Activated CD4-positive, alpha-beta T cell treated with anti-CD3 and anti-CD28 coated beads for 36 hours (primary cell): ENCODE measurements around the gene CARNS1. TPM values are rescaled to one million over a fixed set of nuclear protein-coding genes. Genes with fewer than 3 reads are reported as not detected.

Source experiments
- ATAC-seq: fragments of 200-7000 bp; cut with Tn5 transposase; one replicate; pipeline ENCODE4 v1.10.0; 2021; ENCODE audit warnings: mild to moderate bottlenecking, moderate library complexity
- CTCF ChIA-PET: fragments of 350-600 bp; sonication (Branson Sonifier 250); formaldehyde crosslinking; loops from one replicate; lab custom pipeline; 2021; ENCODE audit warnings: antibody characterized with exemption; lab: Charles Lee
- POLR2A ChIA-PET: fragments of 350-600 bp; sonication (Branson Sonifier 250); formaldehyde crosslinking; loops from one replicate; lab custom pipeline; 2021; ENCODE audit warnings: antibody characterized with exemption, inconsistent platforms; lab: Charles Lee
- DNase-seq: peaks from one replicate; pipeline ENCODE4 v3.0.0-alpha.2; 2020
- H3K27ac Mint-ChIP-seq: one replicate; pipeline ENCODE4 v1.8.0; 2021; ENCODE audit warnings: mixed read lengths
- H3K27me3 Mint-ChIP-seq: one replicate; pipeline ENCODE4 v1.8.0; 2021; ENCODE audit warnings: mixed read lengths
- H3K36me3 Mint-ChIP-seq: one replicate; pipeline ENCODE4 v1.8.0; 2021; ENCODE audit warnings: low read depth, mixed read lengths
- H3K4me1 Mint-ChIP-seq: one replicate; pipeline ENCODE4 v1.8.0; 2021; ENCODE audit warnings: mixed read lengths
- H3K4me3 Mint-ChIP-seq: one replicate; pipeline ENCODE4 v1.8.0; 2021; ENCODE audit warnings: mild to moderate bottlenecking, moderate library complexity, mixed read lengths
- H3K9me3 Mint-ChIP-seq: one replicate; pipeline ENCODE4 v1.8.0; 2021; ENCODE audit warnings: low read depth, mixed read lengths
- intact Hi-C, 2 experiments: fragments of 100-400 bp; cut with DNase I in 1 of 2; cut with micrococcal nuclease in 1 of 2; formaldehyde crosslinking; loops; one replicate each; pipeline versions ENCODE4 v1.14.2 to v1.15.1; 2022 to 2024; cut with DNase I, micrococcal nuclease
- total RNA-seq, 2 experiments: library from RNA; stranded (reverse); gene quantifications; one replicate each; pipeline ENCODE4 v1.2.3, GENCODE V29; 2021

CARNS1 gene
- total RNA-seq, 2 experiments from 2014 or later, result 1.5 to 1.6 TPM

DNA sequence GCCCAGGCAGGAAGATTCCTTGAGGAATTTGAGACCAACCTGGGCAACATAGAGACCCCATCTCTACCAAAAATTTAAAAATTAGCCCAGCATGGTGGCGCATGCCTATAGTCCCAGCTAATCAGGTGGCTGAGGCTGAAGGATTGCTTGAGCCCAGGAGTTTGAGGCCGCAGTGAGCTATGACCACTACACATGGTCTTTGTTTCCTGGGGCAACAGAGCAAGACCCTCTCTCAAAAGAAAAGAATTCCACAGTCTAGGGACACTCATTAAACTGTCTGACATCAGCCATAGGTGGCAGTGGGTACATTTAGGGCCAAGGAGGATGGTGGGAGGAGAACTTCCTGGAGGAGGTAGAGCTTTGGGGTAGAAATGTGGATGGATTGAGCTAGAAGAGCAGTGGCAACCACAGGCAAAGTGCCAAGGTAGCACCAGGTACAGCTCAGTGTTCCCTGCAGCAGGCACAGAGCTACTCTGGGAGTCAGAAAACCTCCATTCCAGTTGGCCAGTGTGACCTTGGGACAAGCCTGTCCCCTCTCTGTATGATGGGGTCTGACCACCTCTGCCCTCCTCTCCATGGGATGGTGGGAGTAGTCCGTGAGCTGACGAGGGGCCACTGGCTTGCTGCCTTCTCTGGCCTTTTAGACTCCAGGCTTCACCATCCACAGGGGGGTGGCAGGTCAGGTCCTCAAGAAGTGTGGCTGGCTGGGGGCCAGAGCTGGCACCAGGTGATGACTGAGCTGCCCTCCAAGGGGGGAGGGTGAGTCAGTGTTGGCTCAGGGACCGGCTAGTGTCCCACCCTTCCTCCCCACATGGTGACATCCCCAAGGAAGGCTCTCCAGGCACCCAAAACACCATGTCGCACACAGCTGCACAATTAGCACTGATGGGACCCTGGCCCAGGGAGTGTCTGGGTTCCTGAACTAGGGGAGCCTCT is 38.3 kb upstream of the CARNS1 start:
- Mint-ChIP-seq H3K9me3 (no peaks in the 10 kb centered on the region), H3K27ac (no peak overlapping the region), H3K36me3 (no peaks in the 10 kb centered on the region), H3K4me1 (peaks cover 13% of the 10 kb centered on the region), H3K4me3 (no peak overlapping the region), H3K27me3 (peaks cover 16% of the 10 kb centered on the region)
- POLR2A ChIA-PET, result interaction anchor here (0.6 kb wide), 1 partner anchor 100 kb away, joined by 5 read pairs; no protein-coding TSS in a partner anchor
- intact Hi-C loops, result no loop called here
- DNase-seq (no peak), ATAC-seq (no peak)
- CTCF ChIA-PET, result interaction anchor here (0.5 to 20.0 kb wide), 8 partner anchors 10 to 295 kb away, joined by 3 to 445 read pairs (median 4); partner anchors contain the start of gene POLD4

DNA sequence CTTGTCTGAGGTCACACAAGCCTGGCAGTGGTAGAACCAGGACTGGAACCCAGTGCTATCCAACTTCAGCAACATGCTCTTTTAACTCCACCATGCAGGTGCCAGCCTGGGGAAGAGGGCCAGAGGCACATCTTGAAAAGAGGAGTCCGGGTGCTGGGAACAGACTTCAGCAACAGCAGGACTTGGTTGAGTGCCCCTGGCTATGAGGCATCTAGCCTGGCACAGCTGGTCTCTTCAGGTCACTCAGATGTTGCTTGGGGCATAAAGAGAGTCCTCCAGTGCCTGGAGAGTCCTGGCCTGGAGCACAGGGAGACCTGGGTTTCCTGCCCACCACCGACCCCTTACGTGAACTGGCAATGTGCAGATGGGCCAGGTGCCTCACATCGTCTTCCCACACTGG is 36.9 kb upstream of the CARNS1 start:
- Mint-ChIP-seq H3K4me1 (peaks cover 13% of the 10 kb centered on the region), H3K9me3 (no peaks in the 10 kb centered on the region), H3K4me3 (no peak overlapping the region), H3K27ac (no peak overlapping the region), H3K27me3 (peaks cover 15% of the 10 kb centered on the region), H3K36me3 (no peaks in the 10 kb centered on the region)
- POLR2A ChIA-PET, result interaction anchor here (0.6 kb wide), 1 partner anchor 652 kb away, joined by 3 read pairs; the partner anchor contains the start of gene NDUFS8
- ATAC-seq (no peak), DNase-seq (no peak)
- intact Hi-C loops, result no loop called here
- CTCF ChIA-PET, result interaction anchor here (0.9 to 20.0 kb wide), 2 partner anchors 8 to 24 kb away, joined by 4 to 445 read pairs; partner anchors contain the start of gene POLD4

DNA sequence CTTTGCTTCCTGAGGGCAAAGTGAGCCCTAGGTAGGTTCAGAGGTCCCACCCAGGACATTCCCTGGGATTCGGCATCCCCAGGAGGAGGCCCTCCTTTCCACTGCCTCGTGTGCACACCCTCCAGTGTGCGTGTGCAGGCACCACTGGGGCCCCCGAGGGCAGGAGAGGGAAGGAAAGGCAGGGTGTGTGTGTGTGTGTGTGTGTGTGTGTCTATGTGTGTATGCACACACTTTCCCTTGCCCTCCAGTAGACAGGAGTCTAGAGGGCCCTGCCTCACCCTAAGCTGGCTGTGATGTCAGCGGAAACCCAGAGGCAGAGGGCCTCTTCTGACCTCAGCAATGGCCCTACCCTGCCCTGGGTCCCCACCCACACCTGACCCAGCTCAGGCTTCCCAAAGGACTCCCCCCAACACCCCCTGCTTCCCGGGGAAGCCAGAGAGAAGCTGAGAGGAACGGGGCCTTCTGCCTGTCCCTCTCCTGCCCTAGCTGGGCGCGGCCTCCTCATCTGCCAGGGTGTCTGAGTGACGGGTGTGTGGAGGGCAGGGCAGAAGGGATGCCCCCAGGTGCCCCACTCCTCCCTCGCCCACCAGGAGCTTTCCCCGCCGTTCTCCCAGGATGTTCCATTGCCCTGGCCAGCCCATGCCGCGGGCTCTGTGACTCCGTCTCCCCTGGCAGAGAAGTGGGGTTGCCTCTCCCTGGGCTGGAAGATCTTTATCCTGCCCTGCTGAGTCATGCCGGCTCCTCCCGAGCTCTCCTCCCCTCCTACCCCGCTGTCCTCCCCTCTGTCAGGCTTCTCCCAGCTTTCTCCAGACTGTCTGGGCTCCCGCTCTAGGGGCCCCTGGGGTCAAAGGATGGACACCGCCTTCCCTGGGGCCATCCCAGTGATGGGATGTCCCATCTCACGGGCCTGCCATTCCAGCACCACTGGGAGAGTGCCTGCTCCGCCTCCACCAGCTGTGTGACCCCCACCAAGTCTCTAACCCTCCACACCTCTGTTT is 36.1 kb upstream of the CARNS1 start:
- ATAC-seq (no peak), DNase-seq (no peak)
- Mint-ChIP-seq H3K4me3 (no peak overlapping the region), H3K9me3 (no peaks in the 10 kb centered on the region), H3K36me3 (no peaks in the 10 kb centered on the region), H3K27ac (no peak overlapping the region), H3K27me3 (peaks cover 9% of the 10 kb centered on the region), H3K4me1 (peaks cover 7% of the 10 kb centered on the region)
- CTCF ChIA-PET, result interaction anchor here (0.9 to 20.0 kb wide), 4 partner anchors 8 to 34 kb away, joined by 3 to 445 read pairs (median 53); partner anchors contain the start of gene POLD4
- intact Hi-C loops, result loop anchor here in 1 of 2 experiments (5.0 kb wide), 1 partner anchor 112 kb away; the partner anchor contains the start of gene GRK2
- POLR2A ChIA-PET, result no interaction called here

DNA sequence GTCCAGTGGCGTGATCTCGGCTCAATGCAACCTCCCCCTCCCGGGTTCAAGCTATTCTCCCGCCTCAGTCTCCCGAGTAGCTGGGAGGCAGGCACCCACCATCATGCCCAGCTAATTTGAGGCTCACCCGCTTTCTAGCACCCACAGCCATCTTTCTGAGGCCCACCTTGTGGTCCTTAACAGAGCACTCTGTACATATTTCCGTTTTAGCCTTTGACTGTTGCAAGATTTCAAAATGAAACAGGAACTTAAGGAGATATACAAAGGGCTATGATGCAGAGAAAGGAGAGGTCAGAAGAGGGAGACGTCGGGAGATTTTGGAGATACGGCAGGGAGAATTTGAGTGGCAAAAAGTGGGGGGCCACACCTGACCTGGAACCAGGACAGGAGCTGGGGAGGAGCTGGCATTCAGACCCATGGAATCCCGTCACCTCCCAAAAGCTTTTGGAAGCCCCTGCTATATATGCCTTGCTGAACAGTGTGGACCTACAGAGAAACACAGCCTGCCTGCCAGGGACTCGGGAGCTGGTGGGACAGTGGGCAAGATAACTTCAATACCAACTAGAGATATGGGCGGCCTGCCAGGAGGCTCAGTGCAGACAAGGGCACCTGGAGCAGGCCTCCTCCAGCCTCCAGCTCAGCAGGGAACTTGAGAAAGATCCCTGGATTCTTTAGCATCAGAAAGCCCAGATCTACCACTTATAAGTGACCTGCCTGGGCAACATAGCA is 34.1 kb upstream of the CARNS1 start:
- CTCF ChIA-PET, result interaction anchor here (0.6 to 20.0 kb wide), 24 partner anchors 8 to 194 kb away, joined by 3 to 445 read pairs (median 5); partner anchors contain the start of genes POLD4 and RAD9A
- H3K4me1 Mint-ChIP-seq, result peaks cover 2% of the 10 kb centered on the region
- H3K27ac Mint-ChIP-seq, result no peak overlapping the region
- ATAC-seq (no peak), DNase-seq (no peak)
- no peaks in the 10 kb centered on the region for H3K9me3 Mint-ChIP-seq
- POLR2A ChIA-PET, result no interaction called here
- intact Hi-C loops, result loop anchor here in 1 of 2 experiments (5.0 kb wide), 1 partner anchor 114 kb away; the partner anchor contains the start of gene GRK2
- no peaks in the 10 kb centered on the region for H3K36me3 Mint-ChIP-seq
- no peak overlapping the region for H3K4me3 Mint-ChIP-seq
- peaks cover 2% of the 10 kb centered on the region for H3K27me3 Mint-ChIP-seq

DNA sequence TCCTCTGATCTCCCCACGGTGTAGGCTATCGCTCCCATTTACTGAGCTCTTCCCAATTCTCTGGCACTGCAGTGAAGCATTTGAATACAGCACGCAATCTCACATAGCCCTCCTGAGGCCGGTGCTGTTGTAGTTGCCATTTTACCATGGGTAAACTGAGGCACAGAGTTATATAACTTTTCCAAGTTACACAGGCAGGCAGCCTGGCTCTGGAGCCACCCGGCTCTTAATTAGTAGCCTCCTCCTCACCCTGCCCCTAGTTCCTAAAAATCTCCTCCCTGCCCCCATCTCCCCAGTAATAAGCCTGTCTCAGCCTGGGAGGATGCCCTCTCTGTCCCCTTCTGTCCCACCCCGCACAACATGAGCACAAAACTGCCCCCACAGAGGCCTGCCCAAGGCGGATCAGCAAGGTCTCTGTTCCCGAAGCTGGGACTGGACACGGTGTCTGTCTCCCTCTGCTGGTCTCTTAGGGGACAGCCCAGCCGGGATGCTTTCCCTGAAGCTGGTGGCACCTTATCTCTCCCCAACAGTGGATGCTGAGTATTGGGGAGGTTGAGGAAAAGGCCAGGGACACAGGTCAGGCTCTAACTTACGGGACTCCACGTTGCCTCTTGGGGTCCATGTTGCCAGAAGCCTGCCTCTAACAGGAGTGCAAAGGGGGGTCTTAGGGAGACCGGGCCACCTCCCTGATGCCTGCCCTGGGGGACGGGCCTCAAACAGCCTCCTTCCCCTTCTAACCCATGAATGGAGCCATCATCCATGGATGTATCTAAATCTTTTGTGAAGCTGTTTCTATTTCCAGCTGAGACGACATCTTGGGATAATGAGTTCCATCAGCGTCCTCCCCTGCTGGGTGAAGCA is 33.0 kb upstream of the CARNS1 start:
- CTCF ChIA-PET, result interaction anchor here (0.5 to 20.0 kb wide), 41 partner anchors 8 to 1026 kb away, joined by 3 to 445 read pairs (median 3); partner anchors contain the start of genes POLD4, PPP1CA and RAD9A
- POLR2A ChIA-PET, result interaction anchor here (0.5 to 1.0 kb wide), 4 partner anchors 31 to 328 kb away, joined by 3 to 5 read pairs (median 4); no protein-coding TSS in a partner anchor
- no peaks in the 10 kb centered on the region for H3K9me3 Mint-ChIP-seq

DNA sequence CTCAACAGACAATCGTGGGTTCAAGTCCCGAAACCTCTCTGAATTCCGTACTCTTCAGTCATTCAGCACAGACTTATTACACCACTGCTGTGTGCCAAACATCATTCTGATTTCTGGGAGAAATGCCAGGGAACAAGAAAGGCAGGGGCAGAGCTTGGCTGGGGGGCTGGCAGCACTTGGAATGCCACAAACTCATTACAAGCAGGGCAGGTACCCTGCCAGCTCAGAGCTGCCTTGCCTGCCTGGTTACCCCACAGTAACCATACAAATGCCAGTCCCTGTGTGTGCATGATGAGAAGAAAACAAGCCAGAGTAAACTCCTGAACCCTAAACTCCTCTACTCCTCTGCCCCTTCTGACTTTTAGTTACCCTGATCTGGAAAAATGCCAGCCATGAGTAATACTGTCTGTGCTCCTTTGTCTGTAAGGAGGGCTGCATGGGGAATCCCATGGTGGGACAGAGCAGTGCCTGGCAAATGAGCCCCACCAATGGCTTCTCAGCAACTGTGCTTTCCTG is 30.6 kb upstream of the CARNS1 start:
- no peak for ATAC-seq
- CTCF ChIA-PET, result interaction anchor here (1.0 to 20.0 kb wide), 5 partner anchors 15 to 268 kb away, joined by 3 to 445 read pairs (median 13); partner anchors contain the start of gene POLD4
- H3K4me1 Mint-ChIP-seq, result peaks cover 11% of the 10 kb centered on the region
- H3K9me3 Mint-ChIP-seq, result no peaks in the 10 kb centered on the region
- no peaks in the 10 kb centered on the region for H3K27me3 Mint-ChIP-seq
- POLR2A ChIA-PET, result interaction anchor here (0.6 kb wide), 1 partner anchor 74 kb away, joined by 3 read pairs; no protein-coding TSS in a partner anchor
- no peaks in the 10 kb centered on the region for H3K36me3 Mint-ChIP-seq
- H3K27ac Mint-ChIP-seq, result no peak overlapping the region
- DNase-seq, result no peak
- no peak overlapping the region for H3K4me3 Mint-ChIP-seq
- intact Hi-C loops, result loop anchor here in 1 of 2 experiments (5.0 kb wide), 1 partner anchor 118 kb away; the partner anchor contains the start of gene GRK2

More for the DNA sequence above, 33.0 kb upstream of the CARNS1 start:
- Mint-ChIP-seq H3K27ac (no peak overlapping the region), H3K4me1 (peaks cover 2% of the 10 kb centered on the region), H3K4me3 (no peak overlapping the region), H3K27me3 (no peaks in the 10 kb centered on the region), H3K36me3 (no peaks in the 10 kb centered on the region)
- DNase-seq (peak; percentile 90), ATAC-seq (peak; percentile 97)
- intact Hi-C loops, result loop anchor here (1.0 to 5.0 kb wide), 7 partner anchors 25 to 301 kb away; partner anchors contain the start of gene GRK2 (in 2 of the 2)

DNA sequence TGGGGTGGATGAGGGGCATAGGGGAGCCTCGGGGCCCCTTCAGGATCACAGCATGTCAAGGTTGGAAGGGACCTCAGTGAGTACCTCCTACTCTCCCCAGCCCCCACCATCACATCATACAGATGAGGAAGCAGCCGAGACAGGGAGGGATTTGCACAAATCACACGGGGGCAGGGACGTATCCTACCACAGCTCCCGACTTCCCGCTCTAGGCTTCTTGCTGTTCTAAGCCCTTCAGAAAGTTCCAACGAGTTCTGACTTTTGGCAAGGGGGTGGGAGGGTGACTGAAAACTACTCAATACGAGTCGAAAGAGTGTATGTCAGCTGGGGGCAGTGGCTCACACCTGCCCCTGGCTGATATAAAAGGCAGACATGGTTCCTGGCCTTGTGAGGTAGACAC is 28.4 kb upstream of the CARNS1 start:
- Mint-ChIP-seq H3K4me1 (peaks cover 19% of the 10 kb centered on the region), H3K27me3 (no peaks in the 10 kb centered on the region), H3K9me3 (no peaks in the 10 kb centered on the region), H3K27ac (no peak overlapping the region), H3K36me3 (no peaks in the 10 kb centered on the region), H3K4me3 (no peak overlapping the region)
- ChIA-PET CTCF (interaction anchor here (0.6 to 20.0 kb wide), 10 partner anchors 9 to 264 kb away, joined by 3 to 445 read pairs (median 4); partner anchors contain the start of genes ACY3 and POLD4), POLR2A (no interaction called here)
- intact Hi-C loops, result no loop called here
- ATAC-seq (no peak), DNase-seq (no peak)

DNA sequence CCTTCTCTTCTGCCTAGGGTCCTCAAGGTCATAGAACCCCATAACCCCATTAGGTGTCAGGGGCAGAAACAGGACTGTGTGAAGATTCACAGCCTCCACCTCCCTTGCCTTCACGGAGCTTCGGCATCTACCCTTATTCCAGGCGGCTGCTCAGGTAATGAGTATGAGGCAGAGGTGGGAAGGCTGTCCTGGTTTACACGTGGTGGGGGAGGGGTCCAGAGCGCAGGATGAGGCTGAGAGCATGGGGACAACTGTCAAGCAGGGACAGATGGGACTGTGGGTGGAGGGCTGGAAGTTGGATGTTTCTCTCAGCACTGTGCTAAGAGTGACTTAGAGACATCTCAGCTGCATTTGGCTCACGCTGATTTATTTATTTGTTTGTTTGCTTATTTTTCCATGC is 28.0 kb upstream of the CARNS1 start:
- H3K4me1 Mint-ChIP-seq, result peaks cover 21% of the 10 kb centered on the region
- H3K9me3 Mint-ChIP-seq, result no peaks in the 10 kb centered on the region
- DNase-seq, result no peak
- ChIA-PET CTCF (interaction anchor here (0.5 to 20.0 kb wide), 8 partner anchors 9 to 71 kb away, joined by 3 to 445 read pairs (median 5); partner anchors contain the start of gene POLD4), POLR2A (no interaction called here)
- H3K27ac Mint-ChIP-seq, result no peak overlapping the region
- H3K4me3 Mint-ChIP-seq, result no peak overlapping the region
- intact Hi-C loops, result no loop called here
- ATAC-seq, result no peak
- H3K27me3 Mint-ChIP-seq, result no peaks in the 10 kb centered on the region
- H3K36me3 Mint-ChIP-seq, result no peaks in the 10 kb centered on the region

DNA sequence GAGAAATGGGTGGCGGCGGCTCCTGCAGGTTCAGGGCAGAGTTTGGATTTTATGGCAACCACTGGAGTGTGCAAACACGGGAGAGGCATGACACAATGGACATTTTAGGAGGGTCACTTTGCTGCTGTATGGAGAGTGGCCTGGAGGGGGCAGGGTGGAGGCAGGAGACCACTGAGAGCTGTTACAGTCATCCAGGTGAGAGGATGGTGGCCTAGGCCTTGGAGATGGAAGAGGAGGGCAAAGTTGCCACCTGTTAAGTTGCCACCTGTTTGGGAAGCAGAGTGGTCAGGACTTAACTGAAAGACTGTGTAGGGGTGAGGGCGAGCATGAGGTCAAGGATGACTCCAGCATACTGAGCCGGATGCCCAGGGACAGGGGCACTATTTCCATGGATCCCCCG is 26.0 kb upstream of the CARNS1 start:
- peak overlapping the region; percentile 50 for H3K4me3 Mint-ChIP-seq
- peak; percentile 67 for ATAC-seq
- DNase-seq, result peak; percentile 74
- H3K27me3 Mint-ChIP-seq, result no peaks in the 10 kb centered on the region
- peaks cover 31% of the 10 kb centered on the region for H3K4me1 Mint-ChIP-seq
- H3K9me3 Mint-ChIP-seq, result no peaks in the 10 kb centered on the region
- POLR2A ChIA-PET, result no interaction called here
- intact Hi-C loops, result no loop called here
- H3K27ac Mint-ChIP-seq, result no peak overlapping the region
- peaks cover 6% of the 10 kb centered on the region for H3K36me3 Mint-ChIP-seq
- CTCF ChIA-PET, result interaction anchor here (0.6 to 20.0 kb wide), 6 partner anchors 9 to 177 kb away, joined by 3 to 445 read pairs (median 4); partner anchors contain the start of gene POLD4
